GM12873 (cell line): ENCODE data around the gene ZNF184.

Source experiments
- TF ChIP-seq, protein P1 (sequence below): IDR thresholded peaks from 2 replicates; pipeline ENCODE4 v1.5.1; 2012; ENCODE audit warnings: low read depth, mild to moderate bottlenecking, moderate library complexity, low read length, control low read depth; ENCODE audit not compliant: insufficient read depth; ENCODE audit errors: missing control alignments

Gene ZNF184

DNA sequence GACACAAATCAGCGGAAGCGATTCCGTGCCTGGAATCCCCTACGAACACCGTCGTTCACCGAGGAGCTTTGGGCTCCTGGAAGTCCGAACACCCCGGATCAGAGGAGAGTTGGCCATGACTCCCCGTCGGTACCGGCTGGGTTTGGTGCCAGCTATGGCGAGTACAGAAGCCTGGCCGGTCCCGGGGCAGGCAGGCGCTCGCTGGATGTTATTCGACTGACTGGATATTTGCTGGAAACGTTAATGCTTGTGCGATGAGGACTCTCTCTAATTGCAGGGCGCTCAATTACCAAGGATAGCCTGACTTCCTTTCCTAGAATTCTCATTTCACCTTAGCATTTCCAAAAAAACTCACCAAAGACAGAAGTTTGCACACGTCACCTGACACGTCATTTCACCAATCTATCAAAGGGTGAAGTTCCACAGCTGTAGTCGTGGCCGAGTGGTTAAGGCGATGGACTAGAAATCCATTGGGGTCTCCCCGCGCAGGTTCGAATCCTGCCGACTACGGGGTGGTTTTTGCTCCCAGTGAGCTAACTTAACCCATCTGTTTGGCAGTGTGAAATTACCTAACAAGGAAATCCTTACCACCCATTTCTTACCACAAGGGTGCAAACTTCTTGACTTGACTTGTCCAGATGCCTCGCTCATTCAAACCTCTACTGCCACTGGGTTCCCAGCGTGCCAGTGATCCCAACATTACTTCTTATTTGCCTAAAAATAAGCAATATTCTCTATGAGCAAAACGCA lies 22.7 kb upstream of the ZNF184 start:
- TF ChIP-seq, protein P1, sequence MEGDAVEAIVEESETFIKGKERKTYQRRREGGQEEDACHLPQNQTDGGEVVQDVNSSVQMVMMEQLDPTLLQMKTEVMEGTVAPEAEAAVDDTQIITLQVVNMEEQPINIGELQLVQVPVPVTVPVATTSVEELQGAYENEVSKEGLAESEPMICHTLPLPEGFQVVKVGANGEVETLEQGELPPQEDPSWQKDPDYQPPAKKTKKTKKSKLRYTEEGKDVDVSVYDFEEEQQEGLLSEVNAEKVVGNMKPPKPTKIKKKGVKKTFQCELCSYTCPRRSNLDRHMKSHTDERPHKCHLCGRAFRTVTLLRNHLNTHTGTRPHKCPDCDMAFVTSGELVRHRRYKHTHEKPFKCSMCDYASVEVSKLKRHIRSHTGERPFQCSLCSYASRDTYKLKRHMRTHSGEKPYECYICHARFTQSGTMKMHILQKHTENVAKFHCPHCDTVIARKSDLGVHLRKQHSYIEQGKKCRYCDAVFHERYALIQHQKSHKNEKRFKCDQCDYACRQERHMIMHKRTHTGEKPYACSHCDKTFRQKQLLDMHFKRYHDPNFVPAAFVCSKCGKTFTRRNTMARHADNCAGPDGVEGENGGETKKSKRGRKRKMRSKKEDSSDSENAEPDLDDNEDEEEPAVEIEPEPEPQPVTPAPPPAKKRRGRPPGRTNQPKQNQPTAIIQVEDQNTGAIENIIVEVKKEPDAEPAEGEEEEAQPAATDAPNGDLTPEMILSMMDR = peak; percentile 27

DNA sequence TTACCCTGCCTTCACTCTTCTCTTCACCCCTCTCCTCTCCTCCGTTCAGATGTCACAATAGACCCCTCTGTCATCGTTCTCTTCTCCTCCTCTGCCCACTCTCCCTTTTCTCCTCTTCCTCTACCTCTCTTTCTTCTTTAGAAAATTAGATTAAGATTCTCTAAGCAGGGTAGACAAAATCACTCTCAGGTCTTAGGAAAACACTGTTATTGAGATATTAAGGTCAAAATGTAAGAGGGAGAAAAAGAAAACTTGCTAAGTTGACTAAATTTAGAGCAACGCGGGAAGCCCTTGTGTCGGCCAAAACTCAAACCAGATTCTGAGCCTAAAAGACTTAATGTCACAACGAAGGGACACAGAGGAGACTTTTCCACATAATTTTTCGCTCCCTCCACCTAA lies 22.1 kb upstream of the ZNF184 start:
- TF ChIP-seq, protein P1 = no peak

DNA sequence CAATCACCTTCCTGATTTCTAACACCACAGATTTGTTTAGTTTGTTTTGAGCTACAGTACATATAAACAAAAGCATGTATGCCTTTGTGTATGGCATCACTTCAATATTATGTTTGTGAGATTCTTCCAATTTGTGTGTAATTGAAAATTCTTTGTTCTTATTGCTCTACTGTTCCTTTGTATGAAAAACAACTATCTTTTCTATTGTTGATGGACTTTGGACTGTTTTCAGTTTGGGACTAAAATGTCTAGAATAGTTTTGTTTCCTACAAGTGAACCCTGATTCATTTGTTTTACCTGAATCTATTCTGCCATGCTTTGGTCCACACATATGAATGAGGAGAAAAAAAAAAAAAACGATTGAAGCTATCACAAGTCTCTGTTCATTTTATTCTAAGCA lies 21.2 kb upstream of the ZNF184 start:
- TF ChIP-seq, protein P1 = no peak

DNA sequence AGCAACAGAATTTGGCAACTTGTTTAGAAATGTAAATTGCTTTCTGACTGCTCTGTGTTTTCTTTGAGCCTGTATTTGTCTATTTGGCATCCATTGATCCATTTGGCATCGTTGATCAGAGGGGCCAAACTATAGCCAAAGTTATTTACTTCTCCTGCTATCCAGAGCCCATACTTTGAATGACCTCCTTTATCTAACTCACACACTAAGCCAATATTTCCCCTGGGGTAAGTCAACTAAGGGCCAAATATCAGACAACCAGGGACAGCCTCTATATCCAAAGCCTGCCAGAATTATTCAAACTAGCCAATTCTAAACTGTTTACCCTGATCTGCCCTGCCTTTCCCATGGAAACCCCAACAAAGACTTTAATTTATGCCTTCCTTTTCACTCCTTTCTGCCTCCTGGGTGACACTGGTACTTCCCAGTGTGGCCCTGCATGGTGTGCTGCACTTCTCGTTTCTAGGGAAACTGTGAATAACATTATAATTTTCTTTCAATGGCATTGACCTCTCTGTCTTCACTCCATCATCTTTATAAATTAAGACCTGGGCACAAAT lies 19.8 kb upstream of the ZNF184 start:
- TF ChIP-seq, protein P1 = no peak

DNA sequence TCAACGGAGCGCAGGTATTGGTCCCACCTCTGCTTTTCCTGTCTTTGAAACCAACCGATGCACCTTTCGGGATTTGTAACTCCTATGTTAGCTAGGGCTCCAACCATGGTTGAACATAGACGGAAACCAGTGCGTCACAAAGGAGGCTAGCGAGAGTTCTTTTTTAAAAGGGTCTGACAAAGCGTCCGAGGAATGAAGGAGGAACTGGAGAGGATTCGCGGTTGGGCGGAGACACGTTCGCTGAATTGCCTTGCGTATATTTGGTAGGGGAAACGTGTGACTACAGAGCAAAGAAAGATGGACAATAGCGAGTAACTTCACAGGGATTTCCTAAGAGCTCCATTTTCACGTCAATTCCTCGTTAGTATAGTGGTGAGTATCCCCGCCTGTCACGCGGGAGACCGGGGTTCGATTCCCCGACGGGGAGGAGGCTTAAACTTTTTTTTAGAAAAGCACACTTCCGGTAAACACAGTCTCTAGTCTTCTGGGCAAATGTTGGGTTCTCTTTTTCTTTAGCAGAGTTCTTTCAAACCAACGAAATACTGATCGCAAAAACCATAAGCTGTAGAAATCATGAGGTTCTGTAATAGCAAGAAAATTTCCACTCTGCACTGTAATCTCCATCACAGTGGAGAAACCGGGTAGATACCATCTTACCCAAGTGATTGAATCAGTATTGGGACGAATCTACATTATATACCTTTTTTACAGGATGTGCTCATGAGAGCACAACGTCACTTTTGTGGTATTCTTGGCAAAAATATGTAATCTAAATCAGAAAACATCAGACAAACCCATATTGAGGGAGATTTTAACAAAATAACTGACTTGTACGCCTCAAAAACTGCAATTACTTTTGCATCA lies 6.6 kb upstream of the ZNF184 start:
- TF ChIP-seq, protein P1 = no peak

DNA sequence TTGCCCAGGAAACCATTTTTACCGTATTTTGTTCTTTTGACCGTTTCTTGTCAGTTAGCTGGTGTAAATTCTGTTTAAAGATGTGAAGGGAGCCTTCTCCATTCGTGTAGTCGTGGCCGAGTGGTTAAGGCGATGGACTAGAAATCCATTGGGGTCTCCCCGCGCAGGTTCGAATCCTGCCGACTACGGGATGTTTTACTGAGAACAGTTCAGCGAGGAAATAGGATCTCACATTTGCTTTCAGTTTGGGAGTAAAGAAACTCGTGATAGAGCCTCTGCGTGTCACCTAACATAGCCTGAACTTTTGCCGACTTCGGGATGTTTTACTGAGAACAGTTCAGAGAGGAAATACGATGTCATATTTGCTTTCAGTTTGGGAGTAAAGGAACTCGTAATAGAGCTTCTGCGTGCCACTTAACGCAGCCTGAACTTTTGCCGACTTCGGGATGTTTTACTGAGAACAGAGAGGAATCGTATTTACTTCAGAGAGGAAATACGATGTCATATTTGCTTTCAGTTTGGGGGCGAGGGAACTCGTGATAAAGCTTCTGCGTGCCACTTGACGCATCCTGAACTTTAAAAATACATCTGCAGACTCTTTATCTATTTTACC lies 5.9 kb upstream of the ZNF184 start:
- TF ChIP-seq, protein P1 = no peak
